ENCODE measurements around the gene SRSF3.
"Not testable (repeated sequence)": the region's sequence is repeated elsewhere in the genome, so short reads cannot be mapped to it uniquely, and the experiment has no call there.

Gene SRSF3

DNA sequence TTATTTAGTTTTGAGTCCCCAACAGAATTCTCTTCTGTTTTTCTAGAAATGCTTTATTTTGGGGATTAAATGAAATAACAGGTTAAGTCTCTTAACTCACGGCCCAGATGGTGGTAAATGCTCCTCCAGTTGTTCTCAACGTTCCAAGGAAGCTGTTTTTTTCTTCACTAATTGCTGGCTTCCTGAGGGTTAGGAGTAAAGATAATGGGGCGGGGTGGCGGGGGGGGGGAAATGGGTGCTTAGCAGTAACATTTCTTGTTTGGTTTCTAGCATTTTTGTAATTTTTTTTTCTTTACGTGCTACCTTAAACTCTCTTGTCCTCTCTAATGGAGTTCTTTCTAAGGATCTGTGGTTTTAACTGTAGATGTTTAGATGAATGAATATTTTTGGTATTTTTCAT lies 2.2 kb downstream of the SRSF3 start:
- ChIA-PET POLR2A (interaction anchor here (0.6 to 7.3 kb wide), 16 partner anchors 13 to 551 kb away, joined by 3 to 108 read pairs (median 5); partner anchors contain the start of gene CDKN1A), CTCF (no interaction called here)
- no peak for DNase-seq (ENCODE audit: extremely low spot score)

GRCh38 chr6:36597775-36598174 lies 3.6 kb downstream of the SRSF3 start:
- POLR2A ChIA-PET = interaction anchor here (0.6 to 7.3 kb wide), 11 partner anchors 11 to 389 kb away, joined by 3 to 108 read pairs (median 5); partner anchors contain the start of genes CDKN1A and MTCH1
- no peak for DNase-seq (ENCODE audit: extremely low spot score)
- TF ChIP-seq, protein P1, sequence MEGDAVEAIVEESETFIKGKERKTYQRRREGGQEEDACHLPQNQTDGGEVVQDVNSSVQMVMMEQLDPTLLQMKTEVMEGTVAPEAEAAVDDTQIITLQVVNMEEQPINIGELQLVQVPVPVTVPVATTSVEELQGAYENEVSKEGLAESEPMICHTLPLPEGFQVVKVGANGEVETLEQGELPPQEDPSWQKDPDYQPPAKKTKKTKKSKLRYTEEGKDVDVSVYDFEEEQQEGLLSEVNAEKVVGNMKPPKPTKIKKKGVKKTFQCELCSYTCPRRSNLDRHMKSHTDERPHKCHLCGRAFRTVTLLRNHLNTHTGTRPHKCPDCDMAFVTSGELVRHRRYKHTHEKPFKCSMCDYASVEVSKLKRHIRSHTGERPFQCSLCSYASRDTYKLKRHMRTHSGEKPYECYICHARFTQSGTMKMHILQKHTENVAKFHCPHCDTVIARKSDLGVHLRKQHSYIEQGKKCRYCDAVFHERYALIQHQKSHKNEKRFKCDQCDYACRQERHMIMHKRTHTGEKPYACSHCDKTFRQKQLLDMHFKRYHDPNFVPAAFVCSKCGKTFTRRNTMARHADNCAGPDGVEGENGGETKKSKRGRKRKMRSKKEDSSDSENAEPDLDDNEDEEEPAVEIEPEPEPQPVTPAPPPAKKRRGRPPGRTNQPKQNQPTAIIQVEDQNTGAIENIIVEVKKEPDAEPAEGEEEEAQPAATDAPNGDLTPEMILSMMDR (IDR thresholded peaks at IDR 0.05; ENCODE audit: control extremely low read depth, extremely low read depth, low read depth, missing control alignments) = no peak
- CTCF ChIA-PET = interaction anchor here (1.0 to 1.9 kb wide), 7 partner anchors 9 to 570 kb away, joined by 3 to 10 read pairs (median 4); partner anchors contain the start of genes CDKN1A and MAPK14

More for the DNA sequence above, 2.2 kb downstream of the SRSF3 start:
- TF ChIP-seq, protein P1 (IDR thresholded peaks at IDR 0.05; ENCODE audit: control extremely low read depth, extremely low read depth, low read depth, missing control alignments) = no peak

DNA sequence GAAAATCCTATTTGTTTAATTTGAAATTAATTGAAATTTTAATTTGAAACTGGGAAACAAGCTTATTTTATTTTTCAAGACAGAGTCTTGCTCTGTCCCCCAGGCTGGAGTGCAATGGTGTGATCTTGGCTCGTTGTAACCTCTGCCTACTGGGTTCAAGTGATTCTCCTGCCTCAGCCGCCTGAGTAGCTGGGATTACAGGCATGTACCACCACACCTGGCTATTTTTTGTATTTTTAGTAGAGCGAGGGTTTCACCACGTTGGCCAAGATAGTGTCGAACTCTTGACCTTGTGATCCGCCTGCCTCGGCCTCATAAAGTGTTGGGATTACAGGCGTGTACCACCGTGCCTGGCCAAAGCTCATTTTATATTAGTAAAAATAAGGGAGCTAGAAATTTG lies 4.2 kb downstream of the SRSF3 start:
- ChIA-PET POLR2A (interaction anchor here (0.6 to 7.3 kb wide), 5 partner anchors 11 to 161 kb away, joined by 3 to 108 read pairs (median 3); no protein-coding TSS in a partner anchor), CTCF (interaction anchor here (1.0 to 1.9 kb wide), 6 partner anchors 8 to 571 kb away, joined by 3 to 10 read pairs (median 4); partner anchors contain the start of genes CDKN1A and MAPK14)
- TF ChIP-seq, protein P1 (IDR thresholded peaks at IDR 0.05; ENCODE audit: control extremely low read depth, extremely low read depth, low read depth, missing control alignments) = no peak
- no peak for DNase-seq (ENCODE audit: extremely low spot score)

DNA sequence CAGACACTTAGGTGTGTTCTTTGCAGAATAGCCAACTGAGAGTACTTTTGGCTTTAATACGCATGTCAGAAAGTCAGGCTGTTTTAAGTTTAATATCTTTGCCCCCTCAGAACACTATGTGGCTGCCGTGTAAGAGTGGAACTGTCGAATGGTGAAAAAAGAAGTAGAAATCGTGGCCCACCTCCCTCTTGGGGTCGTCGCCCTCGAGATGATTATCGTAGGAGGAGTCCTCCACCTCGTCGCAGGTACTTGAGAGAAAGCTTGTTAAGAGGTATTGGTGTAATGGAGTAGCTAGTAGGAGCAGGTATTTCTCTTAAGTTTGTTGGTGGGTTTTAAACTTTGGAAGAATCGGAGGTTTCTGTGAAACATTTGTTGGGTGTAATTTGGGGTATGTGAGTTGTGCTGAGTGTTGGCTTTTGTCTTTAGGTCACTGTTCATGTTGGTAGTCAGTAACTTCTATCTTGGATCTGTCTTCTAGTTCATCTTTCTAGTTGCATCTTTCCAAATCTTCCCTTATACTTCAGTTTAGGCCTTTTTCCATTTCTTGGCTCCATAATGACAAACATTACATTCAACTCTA lies 4.7 kb downstream of the SRSF3 start:
- DNase-seq (ENCODE audit: extremely low spot score) = no peak
- POLR2A ChIA-PET = interaction anchor here (1.8 to 7.3 kb wide), 2 partner anchors 10 to 16 kb away, joined by 12 to 108 read pairs; no protein-coding TSS in a partner anchor
- CTCF ChIA-PET = interaction anchor here (1.0 to 1.9 kb wide), 7 partner anchors 8 to 571 kb away, joined by 3 to 10 read pairs (median 5); partner anchors contain the start of genes CDKN1A and MAPK14
- TF ChIP-seq, protein P1 (IDR thresholded peaks at IDR 0.05; ENCODE audit: control extremely low read depth, extremely low read depth, low read depth, missing control alignments) = no peak

GRCh38 chr6:36599791-36600209 lies 5.6 kb downstream of the SRSF3 start:
- CTCF ChIA-PET = interaction anchor here (1.1 to 1.8 kb wide), 3 partner anchors 12 to 160 kb away, joined by 3 to 7 read pairs (median 5); no protein-coding TSS in a partner anchor

DNA sequence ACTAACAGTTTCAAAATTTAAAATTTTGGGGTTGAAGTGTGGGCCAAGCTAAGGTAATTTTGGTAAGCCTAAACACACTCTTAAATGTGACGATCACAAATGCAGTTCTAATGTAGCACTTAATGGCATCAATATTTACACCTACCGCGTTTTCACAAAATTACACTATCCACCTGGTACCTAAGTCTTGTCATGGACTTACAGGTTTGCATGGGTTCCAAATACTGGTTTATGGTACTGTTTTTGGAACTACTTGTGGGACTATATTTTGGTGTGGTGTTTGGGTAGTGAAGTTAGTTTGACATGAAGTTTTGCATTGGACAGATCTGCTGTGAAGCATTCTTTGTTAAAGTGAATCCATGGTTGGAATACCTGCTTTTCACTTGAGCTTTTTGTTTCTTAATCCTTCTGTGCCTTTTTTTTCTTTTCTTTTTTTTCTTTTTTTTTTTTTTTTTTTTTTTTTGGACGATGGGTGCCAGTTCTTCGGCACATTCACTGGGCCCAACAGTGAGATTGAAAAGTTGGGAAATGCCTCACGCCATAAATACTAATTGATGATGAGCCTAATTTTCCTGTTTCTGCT lies 6.5 kb downstream of the SRSF3 start:
- ChIA-PET CTCF (interaction anchor here (1.1 to 1.8 kb wide), 2 partner anchors 11 to 15 kb away, joined by 3 to 7 read pairs; no protein-coding TSS in a partner anchor), POLR2A (interaction anchor here (0.6 to 7.3 kb wide), 4 partner anchors 8 to 503 kb away, joined by 3 to 108 read pairs (median 8); no protein-coding TSS in a partner anchor)
- TF ChIP-seq, protein P1 (IDR thresholded peaks at IDR 0.05; ENCODE audit: control extremely low read depth, extremely low read depth, low read depth, missing control alignments) = no peak

More at GRCh38 chr6:36599791-36600209, 5.6 kb downstream of the SRSF3 start:
- no peak for DNase-seq (ENCODE audit: extremely low spot score)
- TF ChIP-seq, protein P1 (IDR thresholded peaks at IDR 0.05; ENCODE audit: control extremely low read depth, extremely low read depth, low read depth, missing control alignments) = no peak
- POLR2A ChIA-PET = interaction anchor here (0.8 to 7.3 kb wide), 2 partner anchors 9 to 143 kb away, joined by 7 to 108 read pairs; no protein-coding TSS in a partner anchor

GRCh38 chr6:36601818-36602217 lies 7.7 kb downstream of the SRSF3 start:
- not testable (repeated sequence) for DNase-seq (ENCODE audit: extremely low spot score)
- POLR2A ChIA-PET = interaction anchor here (0.6 kb wide), 1 partner anchor 133 kb away, joined by 3 read pairs; no protein-coding TSS in a partner anchor
- CTCF ChIA-PET = interaction anchor here (0.9 kb wide), 1 partner anchor 14 kb away, joined by 5 read pairs; no protein-coding TSS in a partner anchor

More for the DNA sequence above, 6.5 kb downstream of the SRSF3 start:
- no peak for DNase-seq (ENCODE audit: extremely low spot score)

Data from GM10248 (cell line).